HUES64 (cell line): ENCODE results near the gene ZDHHC14.

Experiments used
- H3K27ac ChIP-seq: 2 replicates; pipeline ENCODE4 v1.7.0; 2013; ENCODE audit warnings: low read depth, low read length, inconsistent platforms
- H3K27me3 ChIP-seq: 2 replicates; pipeline ENCODE4 v1.6.1; 2013; ENCODE audit warnings: mild to moderate bottlenecking, low read length; ENCODE audit not compliant: insufficient read depth
- H3K36me3 ChIP-seq: 2 replicates; pipeline ENCODE4 v1.6.1; 2013; ENCODE audit warnings: mild to moderate bottlenecking, low read length; ENCODE audit not compliant: insufficient read depth
- H3K4me1 ChIP-seq: 2 replicates; pipeline ENCODE4 v1.6.1; 2013; ENCODE audit warnings: mild to moderate bottlenecking, low read length, moderate library complexity; ENCODE audit not compliant: insufficient read depth
- H3K4me3 ChIP-seq: 2 replicates; pipeline ENCODE4 v1.5.1; 2013; ENCODE audit warnings: mild to moderate bottlenecking, low read length, moderate library complexity
- H3K9ac ChIP-seq: 2 replicates; pipeline ENCODE4 v1.6.1; 2013; ENCODE audit warnings: mild to moderate bottlenecking, low read depth, low read length
- H3K9me3 ChIP-seq: 2 replicates; pipeline ENCODE4 v1.6.1; 2013; ENCODE audit warnings: low read depth, low read length; ENCODE audit not compliant: insufficient read depth
- WGBS: fragments of 150-250, 120-280 bp; methylation state at CpG from one replicate; pipeline ENCODE4 v1.1.7; 2013; ENCODE audit warnings: missing lambda C conversion rate; 5-methylcytosine and 5-hydroxymethylcytosine counted together

Gene ZDHHC14

DNA sequence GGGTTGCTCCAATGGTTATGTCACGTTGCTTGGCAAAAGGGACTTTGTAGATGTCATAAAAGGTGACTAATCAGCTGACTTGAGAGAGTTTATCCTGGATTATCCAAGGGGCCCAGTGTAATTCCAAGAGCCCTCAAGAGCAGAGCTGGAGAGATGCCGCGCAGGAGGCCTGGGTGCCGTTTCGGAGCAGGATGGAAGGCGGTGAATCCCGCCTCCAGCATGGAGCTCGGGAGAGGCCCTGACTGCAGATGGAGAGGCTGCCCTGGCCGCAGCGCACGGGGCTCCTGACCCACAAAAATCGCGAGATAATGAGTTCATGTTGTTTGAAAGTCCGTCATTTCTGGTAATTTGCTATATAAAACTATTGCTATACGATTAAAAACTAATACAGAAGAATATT, 219.8 kb downstream of the ZDHHC14 start:
- no peaks in the 10 kb centered on the region for H3K27me3 ChIP-seq
- WGBS = 95% methylated on average over 13 of the region's 15 CpGs
- no peak overlapping the region for H3K27ac ChIP-seq
- no peak overlapping the region for H3K9ac ChIP-seq
- H3K4me3 ChIP-seq = no peak overlapping the region
- no peaks in the 10 kb centered on the region for H3K9me3 ChIP-seq
- H3K4me1 ChIP-seq = peaks cover 3% of the 10 kb centered on the region; the same call in 1 of the 2 replicates
- H3K36me3 ChIP-seq = no peaks in the 10 kb centered on the region

DNA sequence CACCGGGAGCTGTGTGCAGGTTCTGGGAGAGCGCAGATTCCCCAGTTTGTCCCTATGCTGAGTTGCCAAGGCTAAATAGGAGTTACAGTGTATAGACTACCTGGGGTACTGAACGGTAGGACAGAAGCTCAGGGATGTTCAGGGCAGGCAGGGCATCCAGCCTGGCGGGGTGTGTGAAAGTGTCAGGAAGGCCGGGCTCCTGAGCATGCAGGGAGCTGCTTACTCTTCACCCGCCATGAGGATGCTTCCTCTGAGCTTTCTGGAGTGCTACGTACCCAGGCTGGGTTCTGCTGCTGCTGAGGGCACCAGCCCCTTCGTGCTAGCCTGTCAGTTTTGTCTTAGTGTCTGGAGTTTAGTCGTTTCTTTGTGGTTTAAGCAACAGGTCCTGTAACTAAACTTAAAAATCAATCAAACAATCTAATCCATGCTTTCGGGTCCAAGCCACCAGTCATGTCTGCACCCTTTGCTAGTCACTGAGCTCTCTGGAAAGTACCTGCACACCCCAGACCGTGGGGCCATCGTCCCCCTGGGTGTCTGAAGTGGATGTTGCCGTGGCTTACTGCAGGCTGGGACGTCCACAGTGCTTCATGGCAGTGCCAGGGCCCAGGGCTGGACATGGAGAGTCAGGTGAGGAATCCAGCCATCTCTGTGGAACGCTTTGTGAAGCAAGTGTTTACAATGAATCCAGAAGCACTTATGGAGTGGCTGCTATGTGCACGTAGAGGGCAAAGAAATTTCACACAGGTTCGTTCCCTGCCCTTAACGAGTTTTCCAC, 221.7 kb downstream of the ZDHHC14 start:
- Histone ChIP-seq H3K4me3 (no peak overlapping the region), H3K9ac (no peak overlapping the region), H3K36me3 (no peaks in the 10 kb centered on the region), H3K9me3 (no peaks in the 10 kb centered on the region), H3K27me3 (no peaks in the 10 kb centered on the region), H3K27ac (no peak overlapping the region), H3K4me1 (peaks cover 17% of the 10 kb centered on the region)
- 93% methylated on average over 18 of the region's 18 CpGs for WGBS

DNA sequence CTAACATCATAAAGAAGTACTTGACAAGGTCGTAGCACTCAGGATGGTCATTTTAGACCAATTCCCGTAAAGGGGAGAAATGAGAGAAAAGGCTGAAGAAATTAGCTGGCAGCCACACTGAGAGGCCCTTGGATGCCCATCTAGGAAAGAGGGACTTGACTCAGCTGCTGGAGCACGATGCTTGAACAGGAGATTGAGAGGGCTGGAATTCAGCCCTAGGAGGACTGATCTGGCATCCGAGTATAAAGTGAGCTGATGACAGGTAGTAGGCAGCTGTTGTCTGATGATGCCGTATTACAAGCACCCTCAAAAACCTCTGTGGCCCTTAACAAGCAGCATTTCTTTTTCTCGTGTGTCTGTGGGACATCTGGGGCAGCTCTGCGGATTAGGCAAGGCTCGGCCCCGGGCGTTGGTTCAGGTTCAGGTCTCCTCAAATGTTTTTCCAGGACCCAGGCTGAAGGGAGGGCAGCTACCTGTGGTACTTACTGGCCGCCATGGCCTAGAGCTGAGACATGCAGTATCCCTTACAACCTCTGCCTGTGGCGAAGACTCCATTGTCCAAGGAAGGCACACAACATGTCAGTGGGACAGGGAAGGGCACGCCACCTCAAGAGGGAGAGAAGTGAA, 222.4 kb downstream of the ZDHHC14 start:
- Histone ChIP-seq H3K27ac (no peak overlapping the region), H3K4me3 (no peak overlapping the region), H3K27me3 (no peaks in the 10 kb centered on the region), H3K4me1 (peaks cover 19% of the 10 kb centered on the region), H3K9ac (no peak overlapping the region), H3K36me3 (no peaks in the 10 kb centered on the region), H3K9me3 (no peaks in the 10 kb centered on the region)
- 91% methylated on average over 13 of the region's 13 CpGs for WGBS

DNA sequence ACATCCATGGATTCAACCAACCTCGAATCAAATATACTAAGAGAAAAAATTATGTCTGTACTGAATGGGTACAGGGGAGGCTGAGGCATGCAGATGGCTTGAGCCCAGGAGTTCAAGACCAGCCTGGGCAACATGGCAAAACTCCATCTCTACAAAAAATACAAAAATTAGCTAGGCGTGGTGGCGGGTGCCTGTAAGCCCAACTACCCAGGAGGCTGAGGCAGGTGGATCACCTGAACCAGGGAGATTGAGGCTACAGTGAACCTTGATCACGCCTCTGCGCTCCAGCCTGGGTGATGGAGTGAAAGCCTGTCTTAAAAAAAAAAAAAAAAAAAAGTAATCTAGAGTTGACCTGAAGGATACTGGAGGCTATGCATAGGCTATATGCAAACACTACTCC, 223.0 kb downstream of the ZDHHC14 start:
- Histone ChIP-seq H3K4me3 (no peak overlapping the region), H3K9me3 (no peaks in the 10 kb centered on the region), H3K9ac (no peak overlapping the region), H3K27me3 (no peaks in the 10 kb centered on the region), H3K27ac (no peak overlapping the region), H3K36me3 (no peaks in the 10 kb centered on the region), H3K4me1 (peaks cover 19% of the 10 kb centered on the region)
- WGBS = 98% methylated on average over 5 of the region's 5 CpGs

DNA sequence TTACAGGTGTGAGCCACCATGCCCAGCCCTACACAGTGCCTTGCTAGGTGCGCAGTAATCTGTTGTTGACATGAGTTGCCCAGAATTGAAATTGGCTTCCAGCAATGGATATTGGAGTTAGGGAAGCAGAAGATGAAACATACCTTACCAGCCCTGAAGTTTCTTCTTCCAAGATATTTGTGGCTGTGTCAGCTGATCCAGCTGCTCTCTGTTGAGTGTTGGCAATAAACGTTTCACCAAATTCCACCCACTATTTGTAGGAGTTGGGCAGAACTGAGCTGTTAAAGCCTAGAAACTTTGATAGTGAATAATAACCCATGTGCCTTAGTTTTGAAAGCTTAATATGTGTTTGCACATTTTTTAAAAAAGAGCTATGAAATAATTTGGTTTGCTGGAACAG, 223.8 kb downstream of the ZDHHC14 start:
- Histone ChIP-seq H3K9me3 (no peaks in the 10 kb centered on the region), H3K9ac (no peak overlapping the region), H3K4me1 (peaks cover 19% of the 10 kb centered on the region), H3K27me3 (no peaks in the 10 kb centered on the region), H3K36me3 (no peaks in the 10 kb centered on the region), H3K27ac (no peak overlapping the region), H3K4me3 (no peak overlapping the region)
- WGBS = 100% methylated on average over 1 of the region's 2 CpGs

DNA sequence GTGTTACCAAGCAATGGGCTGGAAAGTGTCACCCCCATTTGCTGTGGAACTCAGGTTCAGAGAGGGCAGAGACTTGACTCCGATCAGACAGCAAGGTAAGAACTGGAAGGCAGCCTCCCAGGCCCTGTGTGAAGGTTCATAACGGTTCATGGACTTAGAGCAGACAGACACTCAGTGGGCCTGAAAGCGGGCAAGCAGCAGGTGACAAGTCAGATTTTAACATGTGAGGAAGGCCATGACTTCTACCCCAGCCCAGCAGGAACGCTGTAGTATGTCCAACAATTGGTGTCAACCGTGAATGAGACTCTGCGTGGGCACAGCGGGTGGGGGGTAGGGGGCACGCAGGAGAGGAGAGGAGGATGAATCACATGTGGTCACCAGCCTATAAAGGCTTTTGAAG, 224.5 kb downstream of the ZDHHC14 start:
- no peak overlapping the region for H3K4me3 ChIP-seq
- WGBS = 89% methylated on average over 8 of the region's 8 CpGs

DNA sequence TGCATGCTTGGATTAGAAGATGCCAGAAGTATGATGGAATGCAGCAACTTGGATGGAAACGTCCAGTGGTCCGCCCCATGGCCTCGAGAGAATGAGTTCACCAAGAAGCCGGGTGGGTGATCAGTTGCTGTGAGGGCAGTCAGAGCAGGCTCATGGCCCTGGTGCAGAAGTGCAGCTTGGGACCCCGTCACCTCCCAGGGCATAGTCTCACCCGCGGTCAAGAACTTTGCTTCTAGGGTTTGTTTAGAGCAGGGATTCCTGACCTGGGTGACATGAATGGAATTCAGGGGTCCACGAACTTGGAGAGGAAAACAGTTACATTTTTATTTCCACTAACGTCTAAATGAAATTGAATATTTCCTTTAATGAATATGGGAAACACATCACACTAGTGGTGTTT, 225.5 kb downstream of the ZDHHC14 start:
- 89% methylated on average over 7 of the region's 9 CpGs for whole genome bisulfite sequencing
- peaks cover 19% of the 10 kb centered on the region for H3K4me1 ChIP-seq

More for the DNA sequence above, 224.5 kb downstream of the ZDHHC14 start:
- H3K4me1 ChIP-seq = peaks cover 19% of the 10 kb centered on the region
- H3K9me3 ChIP-seq = no peaks in the 10 kb centered on the region
- no peak overlapping the region for H3K9ac ChIP-seq
- H3K27me3 ChIP-seq = no peaks in the 10 kb centered on the region
- no peak overlapping the region for H3K27ac ChIP-seq
- H3K36me3 ChIP-seq = no peaks in the 10 kb centered on the region

DNA sequence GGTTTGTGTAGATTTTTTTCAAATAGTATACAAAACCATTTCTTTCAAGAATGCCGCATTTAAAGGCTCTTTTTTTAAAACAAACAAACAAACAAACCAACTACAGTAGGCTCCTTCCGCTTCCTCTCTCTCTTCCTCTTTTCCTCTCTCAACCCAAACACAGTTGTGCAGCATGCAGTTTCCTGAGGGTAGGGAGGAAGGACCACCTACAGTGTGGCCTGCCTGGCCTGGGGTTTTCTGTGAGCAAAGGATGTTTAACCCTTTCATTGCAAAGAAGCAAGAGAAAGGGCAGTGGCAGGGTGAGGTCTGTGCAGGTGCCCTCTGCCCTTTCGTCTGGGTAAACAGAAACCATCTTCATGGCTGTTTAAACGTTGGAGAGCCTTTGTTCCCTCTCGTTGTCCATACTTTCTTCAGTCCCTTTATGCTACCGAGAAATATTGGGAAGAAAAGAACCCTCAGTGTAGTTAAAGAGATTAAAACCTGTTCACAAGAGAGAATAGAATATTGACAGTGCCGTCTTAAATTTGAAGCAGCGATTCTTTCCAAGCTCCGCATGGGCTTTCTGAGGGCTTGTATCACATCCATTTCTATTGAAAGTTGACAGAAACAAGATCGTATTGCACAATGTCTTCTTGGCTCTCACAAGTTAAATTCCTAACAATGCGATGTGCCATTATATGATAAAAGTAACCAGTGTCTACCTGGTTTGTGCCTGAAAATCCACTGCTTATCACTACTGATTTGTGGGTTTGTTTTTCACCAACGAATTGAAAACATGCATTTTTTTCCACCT, 226.5 kb downstream of the ZDHHC14 start:
- Histone ChIP-seq H3K9ac (no peak overlapping the region), H3K4me3 (no peak overlapping the region), H3K4me1 (peaks cover 19% of the 10 kb centered on the region), H3K36me3 (no peaks in the 10 kb centered on the region), H3K27me3 (no peaks in the 10 kb centered on the region), H3K9me3 (no peaks in the 10 kb centered on the region), H3K27ac (no peak overlapping the region)
- WGBS = 47% methylated on average over 11 of the region's 12 CpGs

More for the DNA sequence above, 225.5 kb downstream of the ZDHHC14 start:
- H3K27me3 ChIP-seq = no peaks in the 10 kb centered on the region
- no peak overlapping the region for H3K9ac ChIP-seq
- H3K27ac ChIP-seq = no peak overlapping the region
- no peak overlapping the region for H3K4me3 ChIP-seq
- no peaks in the 10 kb centered on the region for H3K9me3 ChIP-seq
- no peaks in the 10 kb centered on the region for H3K36me3 ChIP-seq

DNA sequence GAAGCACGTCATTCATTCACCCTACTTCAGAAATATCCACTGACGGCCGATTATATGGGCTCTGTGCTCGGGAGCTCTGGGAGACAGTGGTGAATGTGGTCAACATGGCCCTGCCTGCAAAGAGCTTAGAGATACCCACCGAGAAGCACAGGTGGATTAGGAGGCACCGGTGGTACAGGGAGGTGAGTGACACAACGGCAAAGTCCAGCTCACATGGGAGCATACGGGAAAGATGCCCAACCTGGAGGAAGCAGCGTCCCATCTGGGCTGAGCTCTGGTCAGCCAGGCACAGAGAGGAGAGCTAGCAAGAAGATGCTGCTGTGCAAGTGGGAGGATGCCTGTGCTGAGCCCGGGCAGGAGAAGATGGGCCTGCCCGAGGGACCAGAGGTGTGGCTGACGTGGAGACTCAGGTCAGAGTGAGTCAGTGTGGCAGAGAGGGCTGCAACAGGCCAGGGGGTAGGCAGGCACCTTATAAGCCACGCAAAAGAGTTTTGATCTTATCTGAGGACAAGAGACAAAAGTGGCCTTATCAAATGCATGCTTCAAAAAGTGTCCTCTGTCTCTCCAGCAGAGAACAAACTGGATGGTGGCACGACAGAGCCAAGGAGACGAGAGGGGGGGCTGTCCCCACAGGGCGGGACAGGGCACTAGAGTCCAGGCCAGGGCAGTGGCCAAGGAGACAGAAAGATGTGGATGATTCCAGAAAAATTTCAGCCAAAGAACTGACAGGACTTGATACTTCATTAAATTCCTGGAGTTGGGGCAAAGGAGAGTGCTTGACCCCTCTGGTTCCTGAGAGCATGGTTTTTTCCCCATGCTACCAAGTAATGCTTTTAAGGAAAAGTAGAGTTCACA, 227.5 kb downstream of the ZDHHC14 start:
- no peak overlapping the region for H3K9ac ChIP-seq
- H3K27me3 ChIP-seq = no peaks in the 10 kb centered on the region
- 83% methylated on average over 16 of the region's 16 CpGs for WGBS
- H3K36me3 ChIP-seq = no peaks in the 10 kb centered on the region
- no peak overlapping the region for H3K4me3 ChIP-seq
- no peaks in the 10 kb centered on the region for H3K9me3 ChIP-seq
- H3K27ac ChIP-seq = no peak overlapping the region
- H3K4me1 ChIP-seq = peaks cover 19% of the 10 kb centered on the region

DNA sequence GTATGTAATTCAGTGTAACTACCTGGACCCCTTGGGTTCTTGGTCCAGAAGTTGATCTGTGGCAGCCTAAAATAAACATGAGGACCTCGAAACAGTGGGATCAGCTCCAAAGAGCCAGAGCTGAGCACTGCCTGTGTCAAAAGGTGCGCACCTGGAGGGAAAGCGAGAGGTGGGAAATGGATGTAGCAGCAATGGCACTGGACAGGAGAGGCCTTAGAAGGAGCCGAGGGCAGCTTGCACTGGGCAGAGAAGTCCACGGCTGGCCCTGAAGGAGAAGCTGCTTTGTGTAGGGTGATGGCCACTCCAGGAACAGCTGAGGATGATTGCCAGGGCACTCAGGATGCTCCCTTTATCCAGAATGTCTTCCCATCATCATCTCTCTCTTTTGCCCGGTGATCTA, 228.1 kb downstream of the ZDHHC14 start:
- Histone ChIP-seq H3K9ac (no peak overlapping the region), H3K9me3 (no peaks in the 10 kb centered on the region), H3K27ac (no peak overlapping the region), H3K36me3 (no peaks in the 10 kb centered on the region), H3K27me3 (no peaks in the 10 kb centered on the region), H3K4me3 (no peak overlapping the region), H3K4me1 (peaks cover 19% of the 10 kb centered on the region)
- 96% methylated on average over 6 of the region's 6 CpGs for WGBS
